NCI-H2107 treated with DMSO at 0.1 percent for 48 hours (cell line): Measurements from ENCODE around the gene CAMSAP2.
A peak's percentile ranks its signal among the peaks of the same experiment; 100 is the strongest.
"Not testable (repeated sequence)": the region's sequence is repeated elsewhere in the genome, so short reads cannot be mapped to it uniquely, and the experiment has no call there.

Experiments
- DNase-seq: peaks from one replicate; lab custom pipeline; 2025; ENCODE audit not compliant: unreplicated experiment; lab: John Stamatoyannopoulos, UW

The CAMSAP2 gene

DNA sequence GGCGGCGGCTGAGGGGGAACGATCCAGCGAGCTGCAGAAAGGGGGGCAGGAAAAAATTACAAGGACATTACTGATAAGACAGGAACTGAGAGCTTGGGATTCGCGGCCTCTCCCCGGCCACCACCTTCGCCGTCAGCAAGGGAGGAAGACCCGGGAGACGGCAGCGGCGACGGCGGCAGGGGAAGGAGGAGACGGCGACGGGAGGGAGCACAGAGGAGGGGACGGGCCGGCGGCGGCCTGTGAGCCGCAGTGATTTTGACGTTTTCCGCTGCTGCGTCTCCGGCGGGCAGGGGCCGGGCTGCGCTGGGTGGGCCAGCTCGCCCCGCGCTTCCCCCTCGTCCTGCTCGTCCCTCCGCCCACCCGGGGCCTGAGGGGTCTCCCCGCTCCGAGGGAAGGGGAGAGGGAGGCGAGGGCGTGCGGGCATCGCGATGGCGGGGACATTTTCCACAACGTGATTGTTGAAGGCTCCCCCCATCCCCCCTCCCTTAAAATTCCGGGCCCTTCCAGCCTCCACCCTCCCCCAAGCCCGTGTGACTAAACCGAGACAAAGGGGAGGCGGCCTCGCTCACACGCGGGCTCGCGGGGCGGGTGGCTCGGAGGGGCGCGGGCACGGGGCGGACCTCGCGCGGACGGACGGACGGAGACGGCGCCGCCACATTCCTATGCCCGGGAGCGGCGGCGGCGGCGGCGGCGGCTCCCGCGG, 407 bp downstream of the CAMSAP2 start:
- no peak for DNase-seq

DNA sequence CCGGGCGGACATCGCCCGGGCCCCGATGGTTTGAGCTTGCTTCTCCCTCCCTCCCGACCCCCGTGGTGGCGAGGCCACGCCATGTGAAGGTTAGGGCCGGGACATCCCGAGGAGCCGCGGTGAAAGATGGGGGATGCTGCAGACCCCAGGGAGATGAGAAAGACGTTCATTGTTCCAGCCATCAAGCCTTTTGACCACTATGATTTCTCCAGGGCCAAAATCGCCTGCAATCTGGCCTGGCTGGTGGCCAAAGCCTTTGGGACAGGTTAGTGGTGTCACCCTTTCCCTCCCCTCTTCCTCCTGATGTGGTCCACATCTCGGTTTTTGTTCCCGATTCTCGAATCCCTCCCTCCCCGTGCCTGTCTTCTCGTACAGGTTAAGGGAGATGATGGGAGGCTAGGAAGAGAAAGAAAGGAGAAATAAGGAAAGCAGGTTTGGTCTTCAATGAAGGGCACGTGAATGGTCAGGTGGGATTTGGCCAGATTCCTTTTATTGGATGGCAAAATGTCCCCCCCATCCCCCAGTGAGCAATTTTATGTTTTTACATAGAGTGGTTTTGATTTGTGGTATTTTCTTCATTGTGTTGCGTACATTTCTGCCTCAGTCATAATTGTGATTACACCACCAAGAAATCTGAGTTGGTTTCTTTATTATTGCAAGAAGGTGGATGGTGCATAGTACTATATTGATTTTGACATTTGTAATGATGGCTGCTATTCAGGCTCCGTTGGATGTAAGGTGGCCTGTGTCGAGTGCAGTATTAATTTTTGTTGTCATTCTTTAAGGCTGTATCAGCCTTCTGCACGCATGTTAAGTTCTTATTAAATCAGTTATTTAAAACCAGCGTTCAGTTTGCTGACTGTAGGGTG, 1.2 kb downstream of the CAMSAP2 start:
- peak; percentile 69 for DNase-seq

DNA sequence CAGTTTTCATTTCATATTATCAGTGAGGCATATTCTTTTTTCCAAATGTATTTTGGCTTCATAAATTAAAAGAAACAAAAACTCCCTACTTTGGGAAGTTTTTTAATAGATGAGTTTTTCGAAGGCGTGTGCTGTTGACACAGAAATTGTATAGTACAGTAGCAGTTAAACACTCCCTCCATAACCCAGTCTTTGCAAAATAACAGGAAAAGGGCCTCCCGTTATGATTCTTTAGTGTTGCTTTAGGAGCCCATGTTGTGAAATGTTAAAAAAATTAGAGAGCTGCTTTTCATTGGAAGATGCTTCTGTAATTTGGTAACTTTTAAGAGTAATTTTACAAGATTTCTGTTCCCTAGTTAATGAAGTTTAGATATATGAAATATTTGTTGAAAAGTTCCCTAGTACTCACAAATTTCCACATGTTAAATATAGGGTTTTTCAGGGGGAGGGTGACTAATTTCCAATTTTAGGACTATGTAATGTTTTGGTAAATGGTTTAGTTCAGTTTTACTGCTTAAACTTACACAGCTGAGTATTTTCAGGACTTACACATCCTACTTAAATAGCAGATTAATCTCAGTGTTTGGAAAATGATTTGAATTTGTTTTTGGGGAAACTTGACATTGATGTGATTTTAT, 2.0 kb downstream of the CAMSAP2 start:
- DNase-seq = no peak

DNA sequence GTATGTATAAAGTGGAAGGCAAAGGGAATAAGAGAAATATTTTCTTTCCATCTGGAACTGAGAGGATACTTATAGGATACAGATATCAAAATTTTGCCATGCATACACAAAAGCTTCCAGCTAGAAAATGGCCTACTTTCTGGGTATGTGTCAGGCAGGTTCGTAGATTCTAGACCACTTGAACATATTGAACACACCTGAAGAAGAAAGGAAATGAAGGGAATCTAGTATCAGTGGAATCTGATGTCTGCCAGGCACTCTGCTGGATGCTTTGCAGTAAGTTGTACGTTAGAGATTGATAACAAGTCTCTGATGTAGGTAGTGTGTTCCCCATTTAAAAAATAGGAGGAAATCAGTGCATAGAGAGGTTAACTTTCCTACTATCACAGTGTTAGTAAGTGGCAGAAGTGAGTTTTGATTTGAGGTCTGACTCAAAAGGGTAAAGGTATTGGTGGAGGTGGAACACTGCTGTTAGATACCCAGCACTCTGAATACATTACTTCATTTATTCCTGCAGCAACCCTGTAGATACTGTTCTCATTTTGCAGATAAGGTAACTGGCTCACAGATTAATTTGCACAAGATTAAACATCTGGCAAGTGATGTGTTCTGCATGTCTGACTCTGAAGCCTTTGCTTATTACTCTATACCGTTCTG, 3.0 kb downstream of the CAMSAP2 start:
- DNase-seq = no peak

DNA sequence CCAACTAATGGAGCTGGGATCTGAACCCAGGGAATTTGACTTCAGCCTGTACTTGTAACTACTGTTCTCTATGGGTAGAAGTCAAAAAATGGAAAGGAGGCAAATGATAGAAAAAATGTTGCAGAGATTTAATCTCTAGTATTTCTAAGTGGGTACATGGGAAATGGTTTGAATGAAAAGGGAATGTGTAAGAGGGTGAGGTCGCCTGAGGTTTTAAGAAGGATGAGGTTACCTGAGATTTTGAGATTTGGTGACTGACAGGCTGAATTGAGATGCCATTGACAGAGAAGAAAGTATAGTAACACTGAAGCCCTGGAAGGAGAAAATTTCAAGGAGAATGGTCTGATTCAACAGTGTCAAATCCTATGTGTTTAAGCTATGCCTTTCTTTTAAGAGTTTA, 5.5 kb downstream of the CAMSAP2 start:
- DNase-seq = no peak

DNA sequence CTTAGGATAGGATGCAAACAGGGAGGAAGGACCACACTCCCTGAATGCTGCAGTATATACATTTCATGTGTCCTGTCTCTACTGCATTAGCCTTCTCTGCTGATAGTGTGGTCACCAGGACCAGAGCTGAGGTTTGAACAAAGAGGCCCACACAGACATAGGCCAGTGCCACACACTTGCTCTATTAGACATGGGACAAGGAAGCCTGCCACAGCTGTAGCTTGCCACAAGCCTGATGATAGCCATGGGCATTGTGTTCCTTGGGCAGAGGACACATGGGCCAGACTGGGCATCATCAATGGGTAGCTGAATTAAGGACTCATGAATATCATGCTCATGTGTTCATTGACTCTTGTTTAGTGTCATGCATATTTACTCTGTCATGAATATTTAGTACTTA, 10.4 kb downstream of the CAMSAP2 start:
- DNase-seq = no peak

DNA sequence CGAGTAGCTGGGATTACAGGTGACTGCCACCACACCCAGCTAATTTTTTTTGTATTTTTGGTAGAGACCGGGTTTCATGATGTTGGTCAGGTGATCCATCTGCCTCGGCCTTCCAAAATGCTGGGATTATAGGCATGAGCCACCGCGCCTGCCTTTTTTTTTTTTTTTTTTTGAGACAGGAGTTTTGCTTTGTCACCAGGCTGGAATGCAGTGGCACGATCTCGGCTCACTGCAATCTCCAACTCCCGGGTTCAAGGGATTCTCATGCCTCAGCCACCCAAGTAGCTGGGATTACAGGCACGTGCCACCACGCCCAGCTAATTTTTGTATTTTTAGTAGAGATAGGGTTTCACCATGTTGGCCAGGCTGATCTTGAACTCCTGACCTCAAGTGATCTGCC, 12.1 kb downstream of the CAMSAP2 start:
- not testable (repeated sequence) for DNase-seq

DNA sequence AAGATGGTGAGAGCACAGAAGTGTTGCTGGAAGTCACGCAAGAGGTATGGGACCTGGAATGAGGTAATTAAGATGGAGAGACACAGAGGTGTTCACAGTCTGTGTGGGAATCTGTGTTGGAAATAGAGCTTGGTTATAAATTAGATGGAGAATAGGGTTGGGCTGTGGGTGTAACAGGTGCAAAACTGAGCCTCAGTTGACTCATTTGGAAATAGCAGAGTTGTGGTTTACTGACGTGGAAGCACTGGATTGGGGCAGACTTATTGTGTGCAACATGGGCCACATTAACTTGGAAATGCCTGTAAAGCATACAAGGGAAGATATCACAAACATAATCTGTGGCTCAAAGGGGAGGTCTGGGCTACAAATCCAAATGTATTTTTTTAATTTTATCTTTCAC, 13.0 kb downstream of the CAMSAP2 start:
- DNase-seq = no peak

DNA sequence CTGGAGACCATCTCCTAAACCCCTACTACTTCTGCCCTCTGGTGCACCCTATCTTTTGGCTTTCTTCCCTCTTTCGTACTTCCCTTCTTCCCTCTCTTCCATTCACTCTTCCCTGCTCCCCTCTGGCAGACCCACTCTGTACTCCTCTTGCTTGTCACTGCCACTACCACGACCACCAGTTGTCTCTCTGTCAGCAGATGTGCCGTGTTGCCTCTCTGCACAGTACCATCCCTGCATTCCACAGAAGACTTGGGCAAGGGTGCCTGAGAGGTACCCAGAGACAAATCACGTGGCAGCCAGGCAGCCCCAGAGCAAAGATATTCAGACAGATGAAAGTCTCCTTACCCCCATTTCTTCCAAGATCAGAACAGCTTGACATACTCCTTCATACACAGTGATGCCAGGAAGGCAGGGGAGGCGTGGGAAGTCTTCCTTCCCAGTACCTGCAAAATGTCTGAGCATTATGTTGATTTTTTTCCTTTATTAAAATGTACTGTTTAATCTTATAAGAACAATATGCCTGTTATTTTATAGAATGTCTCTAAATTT, 15.0 kb downstream of the CAMSAP2 start:
- DNase-seq = no peak

DNA sequence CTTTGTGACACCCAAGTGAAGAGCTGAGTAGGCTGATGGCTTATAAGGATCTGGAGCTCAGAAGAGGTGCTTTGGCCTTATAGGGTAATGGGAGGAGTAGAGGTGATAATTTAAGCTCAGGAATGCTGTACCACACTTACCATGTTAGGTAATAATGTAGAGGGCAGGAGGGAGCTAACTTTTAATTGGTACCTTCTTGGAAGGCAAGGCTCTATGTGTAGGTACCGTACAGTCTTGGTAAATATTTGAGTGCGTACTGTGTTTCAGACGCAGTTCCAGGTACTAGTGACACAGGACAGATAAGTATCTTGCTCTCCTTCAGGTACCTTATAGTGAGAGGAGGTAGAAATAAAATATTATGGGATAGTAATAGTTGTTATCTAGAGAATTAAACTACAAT, 16.8 kb downstream of the CAMSAP2 start:
- no peak for DNase-seq

DNA sequence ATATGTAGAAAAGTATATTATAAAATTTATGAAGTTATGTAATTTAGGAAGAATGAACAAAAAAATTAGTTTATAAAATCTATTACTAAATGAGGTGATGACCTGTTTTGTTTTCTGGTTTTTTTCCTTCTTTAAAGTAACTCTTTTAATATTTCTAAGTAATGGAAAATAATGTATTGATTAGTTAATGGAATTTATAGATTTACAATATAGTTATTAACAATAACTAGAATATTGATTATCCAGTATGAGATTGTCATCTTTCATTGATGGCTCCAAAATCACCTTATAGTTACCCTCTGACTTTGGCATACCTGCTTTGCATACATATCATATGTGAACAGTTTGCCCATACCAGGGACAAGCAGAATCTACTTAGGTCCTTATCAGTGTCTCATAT, 23.4 kb downstream of the CAMSAP2 start:
- DNase-seq = no peak

DNA sequence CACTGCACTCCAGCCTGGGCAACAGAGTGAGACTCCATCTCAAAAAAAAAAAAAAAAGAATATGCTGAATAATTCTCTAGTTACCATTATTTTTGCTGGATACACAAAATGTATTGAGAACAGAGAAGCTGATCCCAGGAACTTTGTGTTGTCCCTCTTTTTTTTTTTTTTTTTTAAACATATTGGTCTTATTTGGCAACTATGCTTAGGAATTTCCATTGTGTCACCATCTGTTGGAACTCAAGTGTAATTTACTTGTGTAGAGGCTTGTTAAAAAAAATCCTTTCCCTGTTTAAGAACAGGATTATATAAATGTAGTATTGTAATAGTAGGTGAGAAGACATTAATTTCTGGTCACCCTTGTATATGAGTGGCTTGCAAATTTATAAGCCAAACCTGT, 28.6 kb downstream of the CAMSAP2 start:
- no peak for DNase-seq

DNA sequence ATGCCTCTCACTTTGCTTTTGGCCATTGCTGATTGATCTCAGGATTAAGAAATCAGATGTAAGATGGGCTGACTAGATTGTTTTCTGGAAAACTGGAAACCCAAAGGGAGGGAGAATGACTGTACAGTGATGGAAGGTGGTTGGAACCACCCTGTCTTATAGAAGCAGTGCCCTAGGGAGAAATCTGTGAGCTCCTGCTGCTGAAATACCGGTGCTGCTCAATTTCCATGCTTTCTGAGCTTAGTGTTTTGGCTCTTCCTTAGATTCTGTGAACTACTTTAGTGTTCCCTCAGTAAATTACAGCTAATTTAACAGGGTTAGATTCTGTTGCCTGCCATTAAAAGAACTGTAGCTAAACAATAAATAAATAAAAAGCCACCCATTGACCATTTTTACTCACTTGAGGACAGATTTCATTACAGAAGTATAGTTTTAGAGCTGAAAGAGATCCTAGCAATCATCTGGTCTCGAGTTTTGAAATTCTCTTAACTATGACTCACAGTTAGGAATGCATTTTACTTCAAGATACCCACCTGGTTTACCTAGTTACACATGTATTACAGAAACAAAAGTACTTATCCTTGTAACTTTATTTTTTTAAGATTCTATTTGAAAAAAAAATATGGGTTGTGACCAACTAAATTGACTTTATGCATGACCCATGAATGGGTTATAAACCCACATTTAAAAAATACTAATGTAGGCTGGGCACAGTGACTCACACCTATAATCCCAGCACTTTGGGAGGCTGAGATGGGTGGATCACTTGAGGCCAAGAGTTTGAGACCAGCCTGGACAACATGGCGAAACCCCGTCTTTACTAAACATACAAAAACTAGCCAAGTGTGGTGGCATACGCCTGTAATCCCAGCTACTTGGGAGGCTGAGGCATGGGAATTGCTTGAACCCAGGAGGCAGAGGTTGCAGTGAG, 33.2 kb downstream of the CAMSAP2 start:
- DNase-seq = no peak

DNA sequence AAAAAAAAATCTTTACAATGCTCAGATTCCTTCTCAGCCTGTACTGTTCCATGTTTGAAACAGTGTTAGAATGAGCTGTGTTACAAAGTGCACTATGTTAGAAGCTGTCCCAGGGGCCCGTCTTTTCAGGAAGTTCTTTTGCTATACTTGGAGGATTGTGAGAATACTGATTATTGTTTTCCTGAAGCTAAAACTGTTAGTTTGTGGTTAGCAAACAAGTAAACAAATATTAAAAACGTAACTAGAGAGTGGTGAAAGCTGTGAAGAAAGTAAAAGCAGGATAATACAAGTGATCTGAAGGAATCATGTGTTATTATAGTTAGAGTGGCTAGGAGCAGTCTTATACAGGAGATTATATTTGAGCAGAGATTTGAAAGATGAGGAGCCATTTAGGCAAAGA, 35.6 kb downstream of the CAMSAP2 start:
- DNase-seq = no peak

DNA sequence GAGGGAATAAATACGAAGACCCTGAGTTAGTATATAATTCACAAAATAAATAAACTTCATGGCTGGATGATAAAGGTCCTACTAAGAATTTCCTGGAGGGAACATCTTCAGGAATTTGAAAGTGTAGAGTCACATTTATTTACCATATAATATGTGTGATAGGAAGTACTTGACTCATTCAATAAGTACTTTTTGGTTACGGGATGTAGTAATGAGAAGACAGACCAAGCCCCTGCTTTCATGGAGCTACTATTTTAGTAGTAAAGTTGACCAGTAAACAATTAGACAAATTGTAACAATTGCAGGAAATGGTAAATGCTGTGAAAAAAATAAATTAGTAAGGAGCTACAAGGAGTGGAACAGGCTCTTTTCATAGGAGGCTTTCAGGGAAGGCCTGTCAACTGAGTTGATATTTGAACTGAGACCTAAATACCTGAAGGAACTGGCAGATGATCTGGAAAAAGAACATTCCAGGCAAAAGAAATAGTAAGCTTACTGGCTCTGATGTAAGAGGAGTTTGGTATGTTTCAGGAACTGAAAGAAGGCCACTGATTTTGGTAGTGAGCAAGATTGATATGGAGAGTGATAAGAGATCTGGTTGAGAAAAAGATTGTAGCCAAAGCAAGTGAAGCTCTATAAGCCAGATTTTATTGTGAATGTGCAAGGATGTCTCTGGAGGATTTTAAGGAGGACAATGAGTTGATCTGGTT, 36.2 kb downstream of the CAMSAP2 start:
- no peak for DNase-seq

DNA sequence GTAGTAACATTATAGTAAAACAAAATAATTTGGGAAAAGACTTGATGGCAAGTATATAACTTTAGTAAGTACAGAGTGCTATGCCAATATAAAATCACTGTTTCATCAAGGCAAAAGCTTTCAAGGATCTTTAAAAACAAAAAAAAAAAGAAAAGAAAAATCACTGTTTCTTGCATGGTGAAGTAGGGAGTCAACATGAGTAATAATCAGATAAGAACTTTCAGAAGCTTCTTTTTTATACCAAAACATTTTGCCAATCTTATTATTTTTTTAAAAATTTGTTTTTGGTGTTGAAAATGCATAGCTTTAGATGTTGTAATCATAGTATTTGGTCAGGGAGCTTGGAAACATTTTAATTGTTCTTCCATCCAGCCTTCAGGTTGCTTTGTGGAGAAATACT, 37.2 kb downstream of the CAMSAP2 start:
- no peak for DNase-seq

DNA sequence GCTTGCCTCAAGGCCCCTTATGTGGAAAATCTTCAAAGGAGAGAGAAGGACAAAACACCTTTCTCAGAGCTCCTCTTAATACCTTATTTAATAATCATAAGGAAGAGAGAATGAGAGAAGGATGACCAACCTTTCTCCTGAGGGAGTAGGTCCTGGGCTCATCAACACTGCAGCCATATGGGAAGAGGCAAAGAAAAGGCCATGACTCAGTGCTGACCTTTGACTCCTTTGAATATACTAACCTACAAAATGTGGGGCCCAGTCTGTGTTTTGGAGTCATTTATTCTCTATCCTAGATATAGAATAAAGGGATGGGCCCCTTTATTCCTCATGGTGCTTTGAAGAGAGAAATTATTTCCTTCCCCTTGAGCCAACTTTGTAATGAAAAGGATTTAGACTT, 38.3 kb downstream of the CAMSAP2 start:
- no peak for DNase-seq

DNA sequence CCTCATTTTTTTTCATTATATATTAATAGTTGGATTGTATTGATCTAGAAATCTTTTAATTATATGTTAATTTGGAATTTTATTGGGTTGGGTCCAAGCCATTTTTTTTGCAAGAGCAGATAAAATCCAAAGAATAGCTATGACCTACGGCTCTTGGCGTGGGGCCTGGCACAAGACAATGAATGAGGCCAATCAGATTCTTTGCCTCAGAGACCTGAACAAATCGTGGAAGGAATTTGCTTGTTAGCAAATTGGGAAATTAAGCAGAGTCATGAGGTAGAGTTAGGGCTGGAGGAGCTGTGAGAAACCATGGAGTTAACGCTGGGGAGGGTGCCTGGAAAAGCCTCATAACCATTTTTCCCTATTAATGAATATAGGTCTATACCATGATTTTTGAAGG, 40.1 kb downstream of the CAMSAP2 start:
- DNase-seq = no peak

DNA sequence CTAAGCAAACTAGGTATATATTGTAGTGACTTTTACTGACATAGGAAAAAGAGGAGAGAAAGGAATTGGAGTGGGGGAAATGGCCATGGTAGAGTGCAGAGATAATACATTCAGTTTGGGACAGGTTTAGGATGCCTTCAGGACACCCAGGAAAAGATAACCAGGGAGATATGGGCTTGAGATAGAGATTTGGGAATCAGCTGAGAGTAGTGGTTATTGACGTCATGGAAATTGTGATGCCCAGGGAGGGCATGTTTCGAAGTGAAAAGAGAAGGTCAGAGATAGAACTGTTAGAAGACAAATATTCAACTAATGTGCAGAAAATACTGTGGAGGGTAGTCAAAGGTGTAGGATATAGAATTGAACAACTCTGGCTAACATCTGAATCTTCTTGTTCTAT, 40.6 kb downstream of the CAMSAP2 start:
- DNase-seq = no peak
